Activated T-cell treated with anti-CD3 and anti-CD28 coated beads for 1 hour (primary cell): Measurements from ENCODE around the gene CDX2.

Experiments used
- DNase-seq: peaks from one replicate; pipeline ENCODE4 v3.0.0-alpha.2; 2020; ENCODE audit warnings: low read depth

The CDX2 gene

DNA sequence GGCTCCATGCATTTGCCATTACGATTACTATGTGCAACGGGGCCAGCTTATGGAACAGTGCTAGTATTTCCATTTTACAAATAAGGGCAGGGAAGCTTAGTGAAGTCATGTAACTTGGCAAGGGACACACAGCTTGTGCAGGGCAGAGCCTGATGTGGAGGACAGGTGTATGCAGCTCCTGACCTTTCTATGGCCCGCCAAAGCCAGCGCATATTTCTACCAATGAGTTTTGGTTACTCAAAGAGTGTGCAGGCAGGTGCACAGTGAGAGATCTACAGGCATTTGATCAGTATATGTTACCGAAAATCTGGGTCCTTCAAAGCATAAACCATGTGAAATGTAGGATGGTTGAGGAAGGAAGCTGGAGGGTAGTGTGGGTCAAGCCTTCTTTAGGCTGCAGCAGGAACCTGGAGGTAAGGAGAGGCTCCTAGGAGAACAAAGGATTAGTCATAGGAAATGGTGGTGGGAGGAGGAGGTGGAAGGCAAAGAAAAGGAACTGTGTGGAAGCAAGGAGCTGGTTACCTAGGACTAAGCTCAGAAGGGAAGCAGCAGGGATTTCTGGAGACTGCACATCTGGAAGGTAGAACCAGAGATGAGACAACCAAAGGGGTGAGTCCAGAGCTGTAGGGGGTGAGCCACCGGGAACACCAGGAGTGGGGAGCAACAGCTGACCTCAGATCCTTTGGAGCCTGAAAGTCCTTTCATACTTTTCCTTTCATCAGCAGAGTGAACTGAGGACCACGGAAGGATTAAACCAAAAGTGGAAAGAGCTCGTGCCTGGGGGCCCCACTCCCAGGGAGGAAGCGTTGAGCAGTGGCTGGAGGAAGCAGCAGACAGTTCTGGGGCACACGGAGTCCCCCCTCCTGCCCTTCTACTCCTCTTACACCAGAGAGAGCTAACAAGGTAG, 53.6 kb downstream of the CDX2 start:
- no peak for DNase-seq

- DNase-seq: no peak
Measured at GRCh38 chr13:27913160-27913559, 56.0 kb downstream of the CDX2 start.

DNA sequence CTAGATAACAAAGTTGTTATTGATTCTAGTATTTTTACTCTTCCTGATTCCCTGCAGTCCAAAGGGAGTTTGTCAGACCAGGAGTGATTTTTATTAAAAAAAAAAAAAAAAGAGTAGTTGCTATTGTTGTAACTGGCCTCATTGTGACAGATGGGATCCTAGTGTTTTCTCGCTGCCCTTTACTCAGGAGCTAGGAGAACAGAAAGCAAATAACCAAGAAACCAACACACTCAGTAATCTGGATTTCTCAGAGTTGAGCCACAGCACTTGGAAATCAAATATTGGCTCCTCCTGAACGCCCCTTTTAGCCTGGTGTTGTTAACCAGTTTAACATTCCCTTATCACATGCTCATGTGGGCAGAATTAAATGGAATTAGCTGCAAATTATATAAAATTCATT, 57.6 kb downstream of the CDX2 start:
- no peak for DNase-seq
